Erythroblast (primary cell): Measurements from ENCODE around the gene PPFIBP1.

Experiments used
- GATA1 ChIP-seq: IDR thresholded peaks from 2 replicates; pipeline ENCODE4 v1.6.1; 2011; ENCODE audit warnings: low read depth, mild to moderate bottlenecking, control low read depth, low read length, moderate library complexity
- POLR2A ChIP-seq: IDR thresholded peaks from 2 replicates; pipeline ENCODE4 v1.6.1; 2011; ENCODE audit warnings: mild to moderate bottlenecking, low read length

DNA sequence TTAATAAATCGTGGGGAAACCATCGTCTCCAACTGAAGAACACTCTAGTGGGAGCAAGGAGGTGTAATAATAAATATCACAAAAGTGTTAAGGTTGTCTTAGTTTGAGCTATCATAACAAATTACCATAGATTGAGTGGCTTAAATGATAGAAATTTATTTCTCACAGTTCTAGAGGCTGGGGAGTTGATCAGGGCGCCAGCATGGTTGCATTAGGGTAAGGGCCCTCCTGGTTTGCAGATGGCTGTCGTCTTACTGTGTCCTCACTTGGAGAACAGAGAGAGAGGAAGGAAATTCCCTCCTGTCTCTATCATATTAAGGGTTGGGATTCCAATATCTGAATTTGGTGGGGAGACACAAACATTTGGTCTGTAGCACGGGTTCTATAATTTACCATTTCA lies 219.6 kb downstream of the PPFIBP1 start:
- TF ChIP-seq POLR2A (no peak), GATA1 (no peak)
